ENCODE measurements around the gene STRN4.

DNA sequence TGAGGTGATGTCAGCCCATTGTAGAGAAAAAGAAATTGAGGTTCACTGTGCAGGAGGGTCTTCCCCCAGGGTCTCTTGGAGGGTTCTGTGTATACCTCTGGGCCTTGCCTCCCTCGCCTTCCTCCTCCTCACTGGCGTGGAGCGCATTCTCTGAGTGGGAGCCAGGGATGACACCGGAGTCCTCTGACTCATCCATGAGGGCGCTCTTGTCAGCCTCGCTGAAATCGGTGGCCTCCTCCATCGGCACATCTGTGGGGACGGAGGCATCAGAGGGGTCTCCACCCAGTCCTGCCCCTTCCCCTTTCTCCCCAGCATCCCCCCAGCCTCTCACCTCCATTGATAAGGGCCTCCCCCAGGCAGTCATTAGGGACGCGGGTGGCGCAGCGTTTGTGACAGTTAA is 45.5 kb downstream of the STRN4 start:
- TF ChIP-seq GABPA (IDR thresholded peaks at IDR 0.05; ENCODE audit: low read depth) = no peak
- TF ChIP-seq, protein P1, sequence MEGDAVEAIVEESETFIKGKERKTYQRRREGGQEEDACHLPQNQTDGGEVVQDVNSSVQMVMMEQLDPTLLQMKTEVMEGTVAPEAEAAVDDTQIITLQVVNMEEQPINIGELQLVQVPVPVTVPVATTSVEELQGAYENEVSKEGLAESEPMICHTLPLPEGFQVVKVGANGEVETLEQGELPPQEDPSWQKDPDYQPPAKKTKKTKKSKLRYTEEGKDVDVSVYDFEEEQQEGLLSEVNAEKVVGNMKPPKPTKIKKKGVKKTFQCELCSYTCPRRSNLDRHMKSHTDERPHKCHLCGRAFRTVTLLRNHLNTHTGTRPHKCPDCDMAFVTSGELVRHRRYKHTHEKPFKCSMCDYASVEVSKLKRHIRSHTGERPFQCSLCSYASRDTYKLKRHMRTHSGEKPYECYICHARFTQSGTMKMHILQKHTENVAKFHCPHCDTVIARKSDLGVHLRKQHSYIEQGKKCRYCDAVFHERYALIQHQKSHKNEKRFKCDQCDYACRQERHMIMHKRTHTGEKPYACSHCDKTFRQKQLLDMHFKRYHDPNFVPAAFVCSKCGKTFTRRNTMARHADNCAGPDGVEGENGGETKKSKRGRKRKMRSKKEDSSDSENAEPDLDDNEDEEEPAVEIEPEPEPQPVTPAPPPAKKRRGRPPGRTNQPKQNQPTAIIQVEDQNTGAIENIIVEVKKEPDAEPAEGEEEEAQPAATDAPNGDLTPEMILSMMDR (IDR thresholded peaks at IDR 0.05; ENCODE audit: insufficient read depth, low read length) = no peak
- no peak for TF ChIP-seq SPI1 (IDR thresholded peaks at IDR 0.05; ENCODE audit: borderline replicate concordance, low read depth)
- TF ChIP-seq POLR2AphosphoS5 (IDR thresholded peaks at IDR 0.05; ENCODE audit: low read depth) = no peak
